Naive thymus-derived CD4-positive, alpha-beta T cell (primary cell): Measurements from ENCODE around the gene INPP5A. TPM values are rescaled to one million over a fixed set of nuclear protein-coding genes. Genes with fewer than 3 reads are reported as not detected.

ENCODE experiments used
- ATAC-seq: fragments of 150-1000 bp; cut with Tn5 transposase; 2 replicates; pipeline ENCODE4 v1.10.0; 2021; ENCODE audit warnings: mild to moderate bottlenecking, moderate library complexity
- CTCF ChIA-PET: fragments of 350-600 bp; sonication (Branson Sonifier 250); formaldehyde crosslinking; loops from one replicate; lab custom pipeline; 2021; ENCODE audit warnings: antibody characterized with exemption; lab: Charles Lee
- POLR2A ChIA-PET: fragments of 350-600 bp; sonication (Branson Sonifier 250); formaldehyde crosslinking; loops from one replicate; lab custom pipeline; 2021; ENCODE audit warnings: antibody characterized with exemption, inconsistent platforms; lab: Charles Lee
- DNase-seq, 9 donors: peaks; one replicate each; pipeline versions ENCODE4 v3.0.0 to v3.0.0-alpha.2; 2020 to 2022; ENCODE audit warnings: mixed read lengths in 1 of 9
- H3K27ac ChIP-seq: one replicate; pipeline ENCODE4 v1.7.0; 2013; ENCODE audit warnings: mild to moderate bottlenecking, low read depth, low read length, moderate library complexity
- H3K27me3 ChIP-seq, 2 donors: one replicate each; pipeline ENCODE4 v1.7.0; 2013; ENCODE audit warnings: low read length in 2 of 2, mild to moderate bottlenecking in 2 of 2, moderate library complexity in 2 of 2; ENCODE audit not compliant: control insufficient read depth in 2 of 2, insufficient read depth in 2 of 2
- H3K36me3 ChIP-seq, 3 experiments: 1 replicate in 2 of 3; 2 replicates in 1 of 3; pipeline ENCODE4 v1.7.0; 2013; ENCODE audit warnings: low read length in 3 of 3, mild to moderate bottlenecking in 3 of 3, moderate library complexity in 1 of 3; ENCODE audit not compliant: insufficient read depth in 3 of 3, control insufficient read depth in 2 of 3
- H3K4me1 ChIP-seq, 2 donors: one replicate each; pipeline ENCODE4 v1.7.0; 2013; ENCODE audit warnings: low read length in 2 of 2, mild to moderate bottlenecking in 2 of 2, moderate library complexity in 1 of 2; ENCODE audit not compliant: control insufficient read depth in 2 of 2, insufficient read depth in 2 of 2
- H3K4me3 ChIP-seq: 2 replicates; pipeline ENCODE4 v1.7.0; 2013; ENCODE audit warnings: mild to moderate bottlenecking, low read length
- H3K9me3 ChIP-seq, 3 experiments: 1 replicate in 2 of 3; 2 replicates in 1 of 3; pipeline ENCODE4 v1.7.0; 2013; ENCODE audit warnings: low read length in 3 of 3; ENCODE audit not compliant: control insufficient read depth in 2 of 3
- H3K27ac Mint-ChIP-seq, 9 donors: one replicate each; pipeline ENCODE4 v1.8.0; 2020 to 2022; ENCODE audit warnings: mixed read lengths in 9 of 9, mild to moderate bottlenecking in 8 of 9, moderate library complexity in 5 of 9, inconsistent platforms in 2 of 9
- H3K27me3 Mint-ChIP-seq, 5 donors: one replicate each; pipeline ENCODE4 v1.8.0; 2021 to 2022; ENCODE audit warnings: mixed read lengths in 5 of 5, mild to moderate bottlenecking in 1 of 5
- H3K36me3 Mint-ChIP-seq, 5 donors: one replicate each; pipeline ENCODE4 v1.8.0; 2020 to 2022; ENCODE audit warnings: mixed read lengths in 5 of 5, mild to moderate bottlenecking in 3 of 5, inconsistent platforms in 1 of 5
- H3K4me1 Mint-ChIP-seq, 7 donors: one replicate each; pipeline ENCODE4 v1.8.0; 2020 to 2022; ENCODE audit warnings: mixed read lengths in 7 of 7, mild to moderate bottlenecking in 3 of 7, inconsistent platforms in 1 of 7
- H3K4me3 Mint-ChIP-seq, 10 donors: one replicate each; pipeline ENCODE4 v1.8.0; 2020 to 2022; ENCODE audit warnings: mild to moderate bottlenecking in 10 of 10, mixed read lengths in 10 of 10, moderate library complexity in 6 of 10, inconsistent platforms in 2 of 10
- H3K9me3 Mint-ChIP-seq, 11 donors: one replicate each; pipeline ENCODE4 v1.8.0; 2020 to 2022; ENCODE audit warnings: mixed read lengths in 11 of 11, mild to moderate bottlenecking in 4 of 11, inconsistent platforms in 1 of 11, moderate library complexity in 1 of 11
- intact Hi-C, 2 donors: fragments of 100-400 bp; cut with micrococcal nuclease; formaldehyde crosslinking; loops; one replicate each; pipeline ENCODE4 v1.15.1; 2023
- polyA plus RNA-seq, 2 donors: library from polyadenylated mRNA; unstranded; fragments of 300-500 nt; fragmentation: Illumina TruSeq; gene quantifications; one replicate each; pipeline ENCODE4 v1.2.3, GENCODE V29; 2021
- total RNA-seq, 6 experiments: library from RNA in 5 of 6; stranded (reverse) in 5 of 6; gene quantifications; 1 replicate in 5 of 6; 2 replicates in 1 of 6; pipeline ENCODE4 v1.2.3 and lab custom pipeline; 2021 to 2026

Gene INPP5A
- total and polyA plus RNA-seq, 7 experiments from 2014 or later = 0.97 to 30.7 (median 25.0) TPM

GRCh38 chr10:132591166-132591971 lies 53.8 kb downstream of the INPP5A start:
- Mint-ChIP-seq H3K27ac (peak overlapping the region in 4 of 9 donors; percentile 38 to 56 (median 52)), H3K9me3 (peaks cover 0 to 5% (median 0%) of the 10 kb centered on the region in 11 donors), H3K36me3 (peaks cover 0 to 17% (median 9%) of the 10 kb centered on the region in 5 donors), H3K27me3 (peaks cover 0 to 5% (median 0%) of the 10 kb centered on the region in 5 donors), H3K4me1 (peaks cover 64 to 94% (median 82%) of the 10 kb centered on the region in 7 donors), H3K4me3 (peak overlapping the region in 6 of 10 donors; percentile 26 to 61 (median 29))
- Histone ChIP-seq H3K9me3 (no peaks in the 10 kb centered on the region), H3K27me3 (no peaks in the 10 kb centered on the region), H3K36me3 (no peaks in the 10 kb centered on the region), H3K27ac (no peak overlapping the region), H3K4me3 (no peak overlapping the region), H3K4me1 (peaks cover 5 to 31% of the 10 kb centered on the region in 2 donors)
- ATAC-seq (no peak), DNase-seq (no peak)
- CTCF ChIA-PET = interaction anchor here (0.6 kb wide), 1 partner anchor 489 kb away, joined by 3 read pairs; no protein-coding TSS in a partner anchor
- intact Hi-C loops = loop anchor here in 1 of 2 donors (10.0 kb wide), 1 partner anchor 57 kb away; the partner anchor contains the start of gene INPP5A
- POLR2A ChIA-PET = no interaction called here

GRCh38 chr10:132592790-132593383 lies 55.3 kb downstream of the INPP5A start:
- Mint-ChIP-seq H3K4me3 (peak overlapping the region in 5 of 10 donors; percentile 35 to 71 (median 61)), H3K27ac (peak overlapping the region in 5 of 9 donors; percentile 33 to 82 (median 61)), H3K36me3 (peaks cover 0 to 18% (median 9%) of the 10 kb centered on the region in 5 donors), H3K27me3 (peaks cover 0 to 5% (median 0%) of the 10 kb centered on the region in 5 donors), H3K9me3 (peaks cover 0 to 15% (median 0%) of the 10 kb centered on the region in 11 donors), H3K4me1 (peaks cover 56 to 87% (median 75%) of the 10 kb centered on the region in 7 donors)
- intact Hi-C loops = loop anchor here in 1 of 2 donors (2.0 to 10.0 kb wide), 2 partner anchors 20 to 58 kb away; partner anchors contain the start of gene INPP5A
- Histone ChIP-seq H3K27ac (no peak overlapping the region), H3K4me1 (peaks cover 5 to 26% of the 10 kb centered on the region in 2 donors), H3K36me3 (no peaks in the 10 kb centered on the region), H3K9me3 (no peaks in the 10 kb centered on the region), H3K4me3 (no peak overlapping the region), H3K27me3 (no peaks in the 10 kb centered on the region)
- no peak for ATAC-seq
- ChIA-PET CTCF (no interaction called here), POLR2A (no interaction called here)
- DNase-seq = no peak

GRCh38 chr10:132593389-132593788 lies 55.8 kb downstream of the INPP5A start:
- Histone ChIP-seq H3K9me3 (no peaks in the 10 kb centered on the region), H3K36me3 (no peaks in the 10 kb centered on the region), H3K4me1 (peaks cover 5 to 21% of the 10 kb centered on the region in 2 donors), H3K4me3 (no peak overlapping the region), H3K27ac (no peak overlapping the region), H3K27me3 (no peaks in the 10 kb centered on the region)
- CTCF ChIA-PET = no interaction called here
- Mint-ChIP-seq H3K27ac (peak overlapping the region in 8 of 9 donors; percentile 24 to 86 (median 68)), H3K27me3 (peaks cover 0 to 5% (median 0%) of the 10 kb centered on the region in 5 donors), H3K9me3 (peaks cover 0 to 17% (median 1%) of the 10 kb centered on the region in 11 donors), H3K4me1 (peaks cover 51 to 86% (median 74%) of the 10 kb centered on the region in 7 donors), H3K4me3 (peak overlapping the region; percentile 27 to 78 (median 56)), H3K36me3 (peaks cover 2 to 18% (median 9%) of the 10 kb centered on the region in 5 donors)
- DNase-seq (peak in 3 of 9 donors; percentile 18 to 34 (median 26)), ATAC-seq (peak; percentile 46)
- POLR2A ChIA-PET = no interaction called here
- intact Hi-C loops = loop anchor here in 1 of 2 donors (2.0 to 10.0 kb wide), 2 partner anchors 21 to 59 kb away; partner anchors contain the start of gene INPP5A

GRCh38 chr10:132593900-132594876 lies 56.6 kb downstream of the INPP5A start:
- Mint-ChIP-seq H3K4me1 (peaks cover 43 to 83% (median 76%) of the 10 kb centered on the region in 7 donors), H3K27me3 (peaks cover 0 to 3% (median 0%) of the 10 kb centered on the region in 5 donors), H3K27ac (peak overlapping the region in 8 of 9 donors; percentile 24 to 86 (median 68)), H3K9me3 (peaks cover 0 to 22% (median 6%) of the 10 kb centered on the region in 11 donors), H3K4me3 (peak overlapping the region; percentile 27 to 78 (median 60)), H3K36me3 (peaks cover 7 to 20% (median 14%) of the 10 kb centered on the region in 5 donors)
- no peak for DNase-seq
- intact Hi-C loops = loop anchor here in 1 of 2 donors (2.0 to 10.0 kb wide), 2 partner anchors 21 to 59 kb away; partner anchors contain the start of gene INPP5A
- Histone ChIP-seq H3K9me3 (no peaks in the 10 kb centered on the region), H3K36me3 (peaks cover 0 to under 1% (median 0%) of the 10 kb centered on the region in 3 experiments), H3K4me3 (no peak overlapping the region), H3K4me1 (peaks cover 5 to 16% of the 10 kb centered on the region in 2 donors), H3K27ac (no peak overlapping the region), H3K27me3 (no peaks in the 10 kb centered on the region)
- POLR2A ChIA-PET = interaction anchor here (0.8 kb wide), 1 partner anchor 20 kb away, joined by 3 read pairs; no protein-coding TSS in a partner anchor
- ATAC-seq = peak; percentile 21
- CTCF ChIA-PET = no interaction called here

GRCh38 chr10:132595021-132595420 lies 57.4 kb downstream of the INPP5A start:
- intact Hi-C loops = loop anchor here in 1 of 2 donors (10.0 kb wide), 1 partner anchor 60 kb away; the partner anchor contains the start of gene INPP5A
- Histone ChIP-seq H3K27me3 (no peaks in the 10 kb centered on the region), H3K4me1 (peaks cover 5 to 16% of the 10 kb centered on the region in 2 donors), H3K4me3 (no peak overlapping the region), H3K9me3 (peaks cover 0 to 6% (median 0%) of the 10 kb centered on the region in 3 experiments), H3K27ac (no peak overlapping the region), H3K36me3 (peaks cover 0 to 7% (median 0%) of the 10 kb centered on the region in 3 experiments)
- ChIA-PET CTCF (no interaction called here), POLR2A (no interaction called here)
- Mint-ChIP-seq H3K4me1 (peaks cover 40 to 81% (median 74%) of the 10 kb centered on the region in 7 donors), H3K27me3 (peaks cover 0 to 3% (median 0%) of the 10 kb centered on the region in 5 donors), H3K4me3 (peak overlapping the region in 2 of 10 donors; percentile 30 to 71), H3K9me3 (peaks cover under 1 to 22% (median 8%) of the 10 kb centered on the region in 11 donors), H3K36me3 (peaks cover 8 to 24% (median 19%) of the 10 kb centered on the region in 5 donors), H3K27ac (peak overlapping the region in 3 of 9 donors; percentile 1 to 42 (median 20))
- ATAC-seq (no peak), DNase-seq (no peak)
